ENCODE data around the gene HPCAL4. TPM values are rescaled to one million over a fixed set of nuclear protein-coding genes. Genes with fewer than 3 reads are reported as not detected.

Gene HPCAL4
- total and polyA plus RNA-seq, 9 of the 15 experiments (the other 6 are each of a cell fraction or from before 2014, with no cell fraction given), result 0.01 to 0.04 (median 0.04) TPM; not detected in 4

- TF ChIP-seq, protein P1, sequence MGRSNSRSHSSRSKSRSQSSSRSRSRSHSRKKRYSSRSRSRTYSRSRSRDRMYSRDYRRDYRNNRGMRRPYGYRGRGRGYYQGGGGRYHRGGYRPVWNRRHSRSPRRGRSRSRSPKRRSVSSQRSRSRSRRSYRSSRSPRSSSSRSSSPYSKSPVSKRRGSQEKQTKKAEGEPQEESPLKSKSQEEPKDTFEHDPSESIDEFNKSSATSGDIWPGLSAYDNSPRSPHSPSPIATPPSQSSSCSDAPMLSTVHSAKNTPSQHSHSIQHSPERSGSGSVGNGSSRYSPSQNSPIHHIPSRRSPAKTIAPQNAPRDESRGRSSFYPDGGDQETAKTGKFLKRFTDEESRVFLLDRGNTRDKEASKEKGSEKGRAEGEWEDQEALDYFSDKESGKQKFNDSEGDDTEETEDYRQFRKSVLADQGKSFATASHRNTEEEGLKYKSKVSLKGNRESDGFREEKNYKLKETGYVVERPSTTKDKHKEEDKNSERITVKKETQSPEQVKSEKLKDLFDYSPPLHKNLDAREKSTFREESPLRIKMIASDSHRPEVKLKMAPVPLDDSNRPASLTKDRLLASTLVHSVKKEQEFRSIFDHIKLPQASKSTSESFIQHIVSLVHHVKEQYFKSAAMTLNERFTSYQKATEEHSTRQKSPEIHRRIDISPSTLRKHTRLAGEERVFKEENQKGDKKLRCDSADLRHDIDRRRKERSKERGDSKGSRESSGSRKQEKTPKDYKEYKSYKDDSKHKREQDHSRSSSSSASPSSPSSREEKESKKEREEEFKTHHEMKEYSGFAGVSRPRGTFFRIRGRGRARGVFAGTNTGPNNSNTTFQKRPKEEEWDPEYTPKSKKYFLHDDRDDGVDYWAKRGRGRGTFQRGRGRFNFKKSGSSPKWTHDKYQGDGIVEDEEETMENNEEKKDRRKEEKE (IDR thresholded peaks at IDR 0.05; ENCODE audit: borderline replicate concordance in 1 of 2, control insufficient read depth in 1 of 2, low read depth in 2 of 2, low read length in 1 of 2), result no peak
- no peak for TF ChIP-seq FOXK2 (conservative IDR thresholded peaks at IDR 0.05 in 1 of 2, IDR thresholded peaks at IDR 0.05 in 1 of 2; ENCODE audit: low read depth in 2 of 2)
- no peak for TF ChIP-seq SP2 (IDR thresholded peaks at IDR 0.05; ENCODE audit: extremely low read depth, low read depth, low read length, poor library complexity, severe bottlenecking)
- no peak for TF ChIP-seq BDP1 (IDR thresholded peaks at IDR 0.05; ENCODE audit: insufficient read depth, insufficient read length)
- TF ChIP-seq ESRRA (IDR thresholded peaks at IDR 0.05; ENCODE audit: borderline replicate concordance, low read depth), result 0 out of 2 replicates have a peak, but pooled peaks have one; percentile 14
- TF ChIP-seq U2AF1 (optimal IDR thresholded peaks at IDR 0.05; ENCODE audit: low read depth, low read length), result no peak
- no peak for TF ChIP-seq CHD2 (IDR thresholded peaks at IDR 0.05; ENCODE audit: low read depth, low read length)
- no peak for TF ChIP-seq MAX (CRISPR knock-in tag; IDR thresholded peaks at IDR 0.05)
- TF ChIP-seq, protein P2, sequence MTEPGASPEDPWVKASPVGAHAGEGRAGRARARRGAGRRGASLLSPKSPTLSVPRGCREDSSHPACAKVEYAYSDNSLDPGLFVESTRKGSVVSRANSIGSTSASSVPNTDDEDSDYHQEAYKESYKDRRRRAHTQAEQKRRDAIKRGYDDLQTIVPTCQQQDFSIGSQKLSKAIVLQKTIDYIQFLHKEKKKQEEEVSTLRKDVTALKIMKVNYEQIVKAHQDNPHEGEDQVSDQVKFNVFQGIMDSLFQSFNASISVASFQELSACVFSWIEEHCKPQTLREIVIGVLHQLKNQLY (CRISPR knock-in tag; conservative IDR thresholded peaks at IDR 0.05), result no peak
- no peak for TF ChIP-seq E4F1 (CRISPR knock-in tag; IDR thresholded peaks at IDR 0.05; ENCODE audit: borderline replicate concordance)
- TF ChIP-seq, protein P3, sequence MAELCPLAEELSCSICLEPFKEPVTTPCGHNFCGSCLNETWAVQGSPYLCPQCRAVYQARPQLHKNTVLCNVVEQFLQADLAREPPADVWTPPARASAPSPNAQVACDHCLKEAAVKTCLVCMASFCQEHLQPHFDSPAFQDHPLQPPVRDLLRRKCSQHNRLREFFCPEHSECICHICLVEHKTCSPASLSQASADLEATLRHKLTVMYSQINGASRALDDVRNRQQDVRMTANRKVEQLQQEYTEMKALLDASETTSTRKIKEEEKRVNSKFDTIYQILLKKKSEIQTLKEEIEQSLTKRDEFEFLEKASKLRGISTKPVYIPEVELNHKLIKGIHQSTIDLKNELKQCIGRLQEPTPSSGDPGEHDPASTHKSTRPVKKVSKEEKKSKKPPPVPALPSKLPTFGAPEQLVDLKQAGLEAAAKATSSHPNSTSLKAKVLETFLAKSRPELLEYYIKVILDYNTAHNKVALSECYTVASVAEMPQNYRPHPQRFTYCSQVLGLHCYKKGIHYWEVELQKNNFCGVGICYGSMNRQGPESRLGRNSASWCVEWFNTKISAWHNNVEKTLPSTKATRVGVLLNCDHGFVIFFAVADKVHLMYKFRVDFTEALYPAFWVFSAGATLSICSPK (IDR thresholded peaks at IDR 0.05; ENCODE audit: borderline replicate concordance), result no peak
- TF ChIP-seq USF1 (CRISPR knock-in tag; IDR thresholded peaks at IDR 0.05), result no peak
- no peak for TF ChIP-seq ZNF583 (CRISPR knock-in tag; IDR thresholded peaks at IDR 0.05)
- no peak for TF ChIP-seq MBD2 (IDR thresholded peaks at IDR 0.05; ENCODE audit: borderline replicate concordance, low read depth)
- TF ChIP-seq GATAD2A (IDR thresholded peaks at IDR 0.05), result no peak
- TF ChIP-seq ZNF23 (CRISPR knock-in tag; IDR thresholded peaks at IDR 0.05), result no peak
- TF ChIP-seq HNRNPUL1 (IDR thresholded peaks at IDR 0.05; ENCODE audit: low read length), result no peak
- peak; percentile 30; the same call in 1 of the 2 replicates for TF ChIP-seq L3MBTL2 (IDR thresholded peaks at IDR 0.05)
- TF ChIP-seq ZBTB1 (CRISPR knock-in tag; IDR thresholded peaks at IDR 0.05; ENCODE audit: borderline replicate concordance, low read depth), result no peak
Observed at GRCh38 chr1:39657923-39658485, 33.2 kb downstream of the HPCAL4 start (continued).
